Measurements from ENCODE around the gene GTPBP1.

- TF ChIP-seq EZH2 (IDR thresholded peaks at IDR 0.05; ENCODE audit: insufficient read depth, low read length) (no peak), CTCF (IDR thresholded peaks at IDR 0.05; ENCODE audit: insufficient read depth, low read depth, low read length) (no peak)
Observed at GRCh38 chr22:38715852-38716251, 10.1 kb downstream of the GTPBP1 start.
